Measurements from ENCODE around the gene SLC6A12.
"Not testable (repeated sequence)": the region's sequence is repeated elsewhere in the genome, so short reads cannot be mapped to it uniquely, and the experiment has no call there.

The SLC6A12 gene

GRCh38 chr12:235967-236366, 22.0 kb upstream of the SLC6A12 start:
- H3K18ac ChIP-seq (ENCODE audit: low read length), result not testable (repeated sequence)

GRCh38 chr12:234891-235415, 21.0 kb upstream of the SLC6A12 start:
- Histone ChIP-seq H3K27ac (replicated peaks; ENCODE audit: low read length) (no peak overlapping the region), H2BK120ac (ENCODE audit: low read depth, low read length) (no peak overlapping the region), H3K4me2 (ENCODE audit: insufficient read depth, low read length, poor library complexity, severe bottlenecking) (no peak overlapping the region), H3K4me3 (ENCODE audit: low read length in 2 of 2) (peak overlapping the region in 1 of 2 donors; percentile 57), H2BK5ac (ENCODE audit: low read length) (no peak overlapping the region), H2AFZ (ENCODE audit: low read length) (no peak overlapping the region), H3K23ac (ENCODE audit: low read depth, low read length, poor library complexity) (peak overlapping the region; percentile 13), H2AK5ac (ENCODE audit: low read depth, low read length) (no peak overlapping the region), H4K91ac (ENCODE audit: low read depth, low read length, poor library complexity) (no peak overlapping the region), H3K36me3 (replicated peaks in 1 of 2; ENCODE audit: control insufficient read depth in 2 of 2, insufficient read depth in 2 of 2, low read length in 2 of 2) (no peaks in the 10 kb centered on the region), H2BK12ac (ENCODE audit: low read length) (no peak overlapping the region), H3K4me1 (ENCODE audit: control insufficient read depth in 2 of 2, insufficient read depth in 1 of 2, low read depth in 1 of 2, low read length in 2 of 2) (peaks cover 0 to 12% of the 10 kb centered on the region in 2 donors), H2BK15ac (ENCODE audit: low read length) (no peak overlapping the region), H3K27me3 (ENCODE audit: control insufficient read depth in 3 of 3, insufficient read depth in 3 of 3, low read depth in 1 of 3, low read length in 3 of 3) (peaks cover 0 to 38% (median 0%) of the 10 kb centered on the region in 3 experiments), H3K18ac (ENCODE audit: low read length) (no peak overlapping the region), H3K9me3 (replicated peaks in 1 of 2; ENCODE audit: control insufficient read depth in 2 of 2, insufficient read depth in 1 of 2, low read depth in 1 of 2, low read length in 2 of 2) (peaks cover 0 to 11% of the 10 kb centered on the region in 2 donors), H4K8ac (ENCODE audit: low read depth, low read length) (no peak overlapping the region), H3K14ac (ENCODE audit: low read length) (no peak overlapping the region), H3K9ac (ENCODE audit: low read depth, low read length, poor library complexity) (no peak overlapping the region), H3K79me1 (ENCODE audit: low read depth, low read length) (no peaks in the 10 kb centered on the region), H3K4ac (ENCODE audit: low read length) (no peak overlapping the region)
- no CpG with 5 or more reads among the region's 10 CpGs for WGBS, 2 donors (ENCODE audit: extremely low coverage in 2 of 2, insufficient read length in 2 of 2, insufficient replicate concordance in 1 of 2)
- no peak for DNase-seq (ENCODE audit: low spot score)

More at GRCh38 chr12:235967-236366, 22.0 kb upstream of the SLC6A12 start:
- H4K8ac ChIP-seq (ENCODE audit: low read depth, low read length); H3K36me3 ChIP-seq (replicated peaks in 1 of 2; ENCODE audit: control insufficient read depth in 2 of 2, insufficient read depth in 2 of 2, low read length in 2 of 2); H2BK15ac ChIP-seq (ENCODE audit: low read length); H2BK5ac ChIP-seq (ENCODE audit: low read length); H3K9ac ChIP-seq (ENCODE audit: low read depth, low read length, poor library complexity); H3K79me1 ChIP-seq (ENCODE audit: low read depth, low read length); H4K91ac ChIP-seq (ENCODE audit: low read depth, low read length, poor library complexity); H3K27ac ChIP-seq (replicated peaks; ENCODE audit: low read length); H2BK12ac ChIP-seq (ENCODE audit: low read length); H3K4ac ChIP-seq (ENCODE audit: low read length); H3K14ac ChIP-seq (ENCODE audit: low read length); H2AFZ ChIP-seq (ENCODE audit: low read length); H2AK5ac ChIP-seq (ENCODE audit: low read depth, low read length); H3K23ac ChIP-seq (ENCODE audit: low read depth, low read length, poor library complexity); H3K4me3 ChIP-seq (ENCODE audit: low read length in 2 of 2); DNase-seq (ENCODE audit: low spot score); H2BK120ac ChIP-seq (ENCODE audit: low read depth, low read length); H3K4me2 ChIP-seq (ENCODE audit: insufficient read depth, low read length, poor library complexity, severe bottlenecking): not testable (repeated sequence)
- Histone ChIP-seq H3K9me3 (replicated peaks in 1 of 2; ENCODE audit: control insufficient read depth in 2 of 2, insufficient read depth in 1 of 2, low read depth in 1 of 2, low read length in 2 of 2) (peaks cover 0 to 11% of the 10 kb centered on the region in 2 donors), H3K27me3 (ENCODE audit: control insufficient read depth in 3 of 3, insufficient read depth in 3 of 3, low read depth in 1 of 3, low read length in 3 of 3) (peaks cover 0 to 28% (median 0%) of the 10 kb centered on the region in 3 experiments), H3K4me1 (ENCODE audit: control insufficient read depth in 2 of 2, insufficient read depth in 1 of 2, low read depth in 1 of 2, low read length in 2 of 2) (peaks cover 0 to 10% of the 10 kb centered on the region in 2 donors)
- WGBS, 2 donors (ENCODE audit: extremely low coverage in 2 of 2, insufficient read length in 2 of 2, insufficient replicate concordance in 1 of 2), result no CpG with 5 or more reads among the region's 4 CpGs

- Histone ChIP-seq H3K9ac (ENCODE audit: low read depth, low read length, poor library complexity) (no peak overlapping the region), H2BK15ac (ENCODE audit: low read length) (no peak overlapping the region), H3K9me3 (replicated peaks in 1 of 2; ENCODE audit: control insufficient read depth in 2 of 2, insufficient read depth in 1 of 2, low read depth in 1 of 2, low read length in 2 of 2) (peaks cover 0 to 11% of the 10 kb centered on the region in 2 donors), H2AFZ (ENCODE audit: low read length) (no peak overlapping the region), H3K27me3 (ENCODE audit: control insufficient read depth in 3 of 3, insufficient read depth in 3 of 3, low read depth in 1 of 3, low read length in 3 of 3) (peaks cover 0 to 48% (median 0%) of the 10 kb centered on the region in 3 experiments), H3K36me3 (replicated peaks in 1 of 2; ENCODE audit: control insufficient read depth in 2 of 2, insufficient read depth in 2 of 2, low read length in 2 of 2) (no peaks in the 10 kb centered on the region), H3K4ac (ENCODE audit: low read length) (no peak overlapping the region), H2BK12ac (ENCODE audit: low read length) (no peak overlapping the region), H4K8ac (ENCODE audit: low read depth, low read length) (no peak overlapping the region), H3K23ac (ENCODE audit: low read depth, low read length, poor library complexity) (no peak overlapping the region), H3K4me1 (ENCODE audit: control insufficient read depth in 2 of 2, insufficient read depth in 1 of 2, low read depth in 1 of 2, low read length in 2 of 2) (peaks cover 3 to 16% of the 10 kb centered on the region in 2 donors), H2BK5ac (ENCODE audit: low read length) (no peak overlapping the region), H3K79me1 (ENCODE audit: low read depth, low read length) (no peaks in the 10 kb centered on the region), H3K4me2 (ENCODE audit: insufficient read depth, low read length, poor library complexity, severe bottlenecking) (no peak overlapping the region), H2AK5ac (ENCODE audit: low read depth, low read length) (no peak overlapping the region), H2BK120ac (ENCODE audit: low read depth, low read length) (no peak overlapping the region), H3K18ac (ENCODE audit: low read length) (no peak overlapping the region), H3K14ac (ENCODE audit: low read length) (no peak overlapping the region), H3K27ac (replicated peaks; ENCODE audit: low read length) (no peak overlapping the region), H4K91ac (ENCODE audit: low read depth, low read length, poor library complexity) (no peak overlapping the region), H3K4me3 (ENCODE audit: low read length in 2 of 2) (no peak overlapping the region)
- DNase-seq (ENCODE audit: low spot score), result no peak
- WGBS, 2 donors (ENCODE audit: extremely low coverage in 2 of 2, insufficient read length in 2 of 2, insufficient replicate concordance in 1 of 2), result no CpG with 5 or more reads among the region's 7 CpGs
Observed at GRCh38 chr12:234019-234418, 20.1 kb upstream of the SLC6A12 start.

GRCh38 chr12:233615-233968, 19.6 kb upstream of the SLC6A12 start:
- Histone ChIP-seq H3K79me1 (ENCODE audit: low read depth, low read length) (no peaks in the 10 kb centered on the region), H3K4me2 (ENCODE audit: insufficient read depth, low read length, poor library complexity, severe bottlenecking) (no peak overlapping the region)

More at GRCh38 chr12:233615-233968, 19.6 kb upstream of the SLC6A12 start:
- Histone ChIP-seq H2BK5ac (ENCODE audit: low read length) (no peak overlapping the region), H2BK15ac (ENCODE audit: low read length) (no peak overlapping the region), H2AFZ (ENCODE audit: low read length) (peak overlapping the region; percentile 15), H3K23ac (ENCODE audit: low read depth, low read length, poor library complexity) (no peak overlapping the region), H3K9me3 (replicated peaks in 1 of 2; ENCODE audit: control insufficient read depth in 2 of 2, insufficient read depth in 1 of 2, low read depth in 1 of 2, low read length in 2 of 2) (peaks cover 0 to 11% of the 10 kb centered on the region in 2 donors), H2AK5ac (ENCODE audit: low read depth, low read length) (no peak overlapping the region), H2BK12ac (ENCODE audit: low read length) (no peak overlapping the region), H4K8ac (ENCODE audit: low read depth, low read length) (no peak overlapping the region), H4K91ac (ENCODE audit: low read depth, low read length, poor library complexity) (no peak overlapping the region), H3K9ac (ENCODE audit: low read depth, low read length, poor library complexity) (no peak overlapping the region), H3K4ac (ENCODE audit: low read length) (no peak overlapping the region), H3K18ac (ENCODE audit: low read length) (peak overlapping the region; percentile 46), H3K14ac (ENCODE audit: low read length) (no peak overlapping the region), H3K4me3 (ENCODE audit: low read length in 2 of 2) (no peak overlapping the region), H3K36me3 (replicated peaks in 1 of 2; ENCODE audit: control insufficient read depth in 2 of 2, insufficient read depth in 2 of 2, low read length in 2 of 2) (no peaks in the 10 kb centered on the region), H3K27ac (replicated peaks; ENCODE audit: low read length) (no peak overlapping the region), H3K4me1 (ENCODE audit: control insufficient read depth in 2 of 2, insufficient read depth in 1 of 2, low read depth in 1 of 2, low read length in 2 of 2) (peaks cover 3 to 17% of the 10 kb centered on the region in 2 donors), H3K27me3 (ENCODE audit: control insufficient read depth in 3 of 3, insufficient read depth in 3 of 3, low read depth in 1 of 3, low read length in 3 of 3) (peaks cover 0 to 52% (median 0%) of the 10 kb centered on the region in 3 experiments), H2BK120ac (ENCODE audit: low read depth, low read length) (no peak overlapping the region)
- DNase-seq (ENCODE audit: low spot score), result no peak
- no CpG with 5 or more reads among the region's 3 CpGs for WGBS, 2 donors (ENCODE audit: extremely low coverage in 2 of 2, insufficient read length in 2 of 2, insufficient replicate concordance in 1 of 2)

Measured in neuronal stem cell (in vitro differentiated cells).